ENCODE data around the gene LAMA1.

DNA sequence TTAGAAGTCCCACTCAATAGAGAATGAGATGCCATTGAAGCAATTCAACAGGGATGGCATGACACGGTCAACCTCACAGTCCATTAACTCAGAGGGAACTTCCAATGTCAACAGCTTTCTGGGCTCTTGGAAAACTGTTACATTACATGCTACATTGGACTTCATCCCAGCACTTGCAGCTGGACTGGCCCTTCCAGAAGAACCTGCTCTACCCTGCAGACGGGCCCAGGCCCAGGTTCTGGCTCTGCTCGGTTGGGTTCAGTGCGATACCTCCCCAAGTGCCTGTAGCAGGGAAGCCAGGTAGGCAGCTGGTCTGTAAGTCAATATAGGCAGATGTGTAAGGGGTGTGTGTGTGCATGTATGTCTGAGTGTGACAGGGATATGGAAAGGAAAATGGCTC, 12.9 kb downstream of the LAMA1 start:
- no peak for TF ChIP-seq POLR2A (IDR thresholded peaks at IDR 0.05)
- TF ChIP-seq, protein P1, sequence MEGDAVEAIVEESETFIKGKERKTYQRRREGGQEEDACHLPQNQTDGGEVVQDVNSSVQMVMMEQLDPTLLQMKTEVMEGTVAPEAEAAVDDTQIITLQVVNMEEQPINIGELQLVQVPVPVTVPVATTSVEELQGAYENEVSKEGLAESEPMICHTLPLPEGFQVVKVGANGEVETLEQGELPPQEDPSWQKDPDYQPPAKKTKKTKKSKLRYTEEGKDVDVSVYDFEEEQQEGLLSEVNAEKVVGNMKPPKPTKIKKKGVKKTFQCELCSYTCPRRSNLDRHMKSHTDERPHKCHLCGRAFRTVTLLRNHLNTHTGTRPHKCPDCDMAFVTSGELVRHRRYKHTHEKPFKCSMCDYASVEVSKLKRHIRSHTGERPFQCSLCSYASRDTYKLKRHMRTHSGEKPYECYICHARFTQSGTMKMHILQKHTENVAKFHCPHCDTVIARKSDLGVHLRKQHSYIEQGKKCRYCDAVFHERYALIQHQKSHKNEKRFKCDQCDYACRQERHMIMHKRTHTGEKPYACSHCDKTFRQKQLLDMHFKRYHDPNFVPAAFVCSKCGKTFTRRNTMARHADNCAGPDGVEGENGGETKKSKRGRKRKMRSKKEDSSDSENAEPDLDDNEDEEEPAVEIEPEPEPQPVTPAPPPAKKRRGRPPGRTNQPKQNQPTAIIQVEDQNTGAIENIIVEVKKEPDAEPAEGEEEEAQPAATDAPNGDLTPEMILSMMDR (IDR thresholded peaks at IDR 0.05) = no peak
